ENCODE measurements around the gene CDON.
"Not testable (repeated sequence)": the region's sequence is repeated elsewhere in the genome, so short reads cannot be mapped to it uniquely, and the experiment has no call there.

The CDON gene

DNA sequence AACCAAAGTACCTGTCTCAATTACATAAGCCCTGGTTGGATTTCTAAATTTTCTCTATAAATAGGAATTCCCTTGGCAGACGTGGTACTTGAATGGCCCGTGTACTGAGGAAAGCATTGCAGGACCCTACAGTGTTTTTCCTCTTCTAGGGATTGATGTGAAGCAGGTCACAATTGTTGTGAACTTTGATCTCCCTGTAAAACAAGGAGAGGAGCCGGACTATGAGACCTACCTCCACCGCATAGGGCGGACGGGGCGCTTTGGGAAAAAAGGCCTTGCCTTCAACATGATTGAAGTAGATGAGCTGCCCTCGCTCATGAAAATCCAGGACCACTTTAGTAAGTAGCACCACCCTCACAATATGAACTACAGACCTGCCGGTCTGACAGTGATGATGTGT is 141.6 kb downstream of the CDON start:
- DNase-seq = no peak

GRCh38 chr11:125918140-125918840 is 144.4 kb downstream of the CDON start:
- DNase-seq = no peak

- no peak for DNase-seq
Measured at GRCh38 chr11:125916683-125917347, 145.9 kb downstream of the CDON start.

- DNase-seq = not testable (repeated sequence)
Measured at GRCh38 chr11:125914601-125915000, 148.1 kb downstream of the CDON start.

DNA sequence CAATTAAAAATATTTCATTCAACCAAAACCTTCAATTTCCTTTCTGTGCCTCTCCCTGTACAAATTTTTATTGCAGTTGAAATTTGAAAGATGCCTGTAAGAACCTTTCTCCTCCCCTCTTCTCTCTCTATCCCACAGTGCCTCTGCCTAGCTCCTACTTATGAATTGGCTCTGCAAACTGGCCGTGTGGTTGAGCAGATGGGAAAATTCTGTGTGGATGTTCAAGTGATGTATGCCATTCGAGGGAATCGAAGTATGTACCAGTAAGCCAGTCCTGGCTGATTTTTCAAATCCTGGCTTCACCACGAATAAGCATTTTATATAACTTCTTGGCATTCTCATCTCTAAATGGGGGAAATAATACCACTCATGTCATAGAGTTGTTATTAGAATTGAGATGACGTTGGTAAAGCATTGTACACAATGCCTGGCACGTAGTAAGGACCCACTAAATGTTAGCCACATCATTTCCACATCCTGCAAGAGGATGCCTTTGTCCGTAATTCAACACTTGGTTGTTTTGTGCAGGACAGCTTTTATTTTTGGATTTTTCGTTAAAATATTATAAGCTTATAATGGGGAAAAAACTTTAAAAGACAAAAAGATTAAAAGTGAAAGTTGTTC is 152.3 kb downstream of the CDON start:
- no peak for DNase-seq

Data from activated naive CD4-positive, alpha-beta T cell treated with Interleukin-2 at 50 U/mL for 16 hours (primary cell).